ENCODE measurements around the gene DICER1.

DICER1 gene

GRCh38 chr14:95069018-95069417, 88.3 kb downstream of the DICER1 start:
- peak overlapping the region; percentile 87 for H2BK12ac ChIP-seq (ENCODE audit: low read length)
- H3K27ac ChIP-seq (replicated peaks; ENCODE audit: low read length) = no peak overlapping the region
- no peak overlapping the region for H2BK120ac ChIP-seq (ENCODE audit: low read depth, low read length)
- no peak for DNase-seq (ENCODE audit: low spot score)
- peak overlapping the region; percentile 56 for H2AK5ac ChIP-seq (ENCODE audit: low read depth, low read length)
- H4K8ac ChIP-seq (ENCODE audit: low read depth, low read length) = no peak overlapping the region
- H2AFZ ChIP-seq (ENCODE audit: low read length) = no peak overlapping the region
- H3K79me1 ChIP-seq (ENCODE audit: low read depth, low read length) = no peaks in the 10 kb centered on the region
- no CpG with 5 or more reads among the region's 7 CpGs for WGBS, 2 donors (ENCODE audit: extremely low coverage in 2 of 2, insufficient read length in 2 of 2, insufficient replicate concordance in 1 of 2)
- H3K4me2 ChIP-seq (ENCODE audit: insufficient read depth, low read length, poor library complexity, severe bottlenecking) = no peak overlapping the region
- H3K9ac ChIP-seq (ENCODE audit: low read depth, low read length, poor library complexity) = no peak overlapping the region
- H2BK15ac ChIP-seq (ENCODE audit: low read length) = peak overlapping the region; percentile 70
- H3K23ac ChIP-seq (ENCODE audit: low read depth, low read length, poor library complexity) = no peak overlapping the region
- no peaks in the 10 kb centered on the region for H3K36me3 ChIP-seq (replicated peaks in 1 of 2; ENCODE audit: control insufficient read depth in 2 of 2, insufficient read depth in 2 of 2, low read length in 2 of 2)
- H3K18ac ChIP-seq (ENCODE audit: low read length) = peak overlapping the region; percentile 29
- peak overlapping the region; percentile 47 for H3K4ac ChIP-seq (ENCODE audit: low read length)
- peaks cover 0 to 10% (median 0%) of the 10 kb centered on the region in 3 experiments for H3K27me3 ChIP-seq (ENCODE audit: control insufficient read depth in 3 of 3, insufficient read depth in 3 of 3, low read depth in 1 of 3, low read length in 3 of 3)
- peak overlapping the region; percentile 25 for H2BK5ac ChIP-seq (ENCODE audit: low read length)
- H4K91ac ChIP-seq (ENCODE audit: low read depth, low read length, poor library complexity) = no peak overlapping the region
- peaks cover 4 to 8% of the 10 kb centered on the region in 2 donors for H3K4me1 ChIP-seq (ENCODE audit: control insufficient read depth in 2 of 2, insufficient read depth in 1 of 2, low read depth in 1 of 2, low read length in 2 of 2)
- no peak overlapping the region for H3K14ac ChIP-seq (ENCODE audit: low read length)
- H3K4me3 ChIP-seq (ENCODE audit: low read length in 2 of 2) = no peak overlapping the region
- H3K9me3 ChIP-seq (replicated peaks in 1 of 2; ENCODE audit: control insufficient read depth in 2 of 2, insufficient read depth in 1 of 2, low read depth in 1 of 2, low read length in 2 of 2) = no peaks in the 10 kb centered on the region

DNA sequence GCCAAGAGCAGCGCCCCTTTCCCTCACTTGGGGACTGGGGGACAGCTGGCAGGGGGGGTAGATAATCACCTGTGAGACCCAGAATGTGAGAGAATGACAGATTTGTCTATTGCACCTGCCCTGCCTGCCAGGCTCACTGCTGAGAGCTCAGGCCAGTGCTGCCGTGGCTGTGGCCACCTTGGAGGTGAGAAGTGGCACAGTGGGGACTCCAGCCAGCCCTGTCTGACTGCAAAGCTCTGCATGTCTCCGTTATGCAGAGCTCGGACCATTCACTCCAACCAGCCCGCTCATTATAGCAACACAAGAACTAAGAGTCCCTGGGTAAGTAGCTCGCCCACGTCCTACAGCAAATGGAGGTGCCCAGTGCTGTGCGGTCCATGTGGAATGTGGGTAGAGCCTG, 88.8 kb downstream of the DICER1 start:
- H2BK5ac ChIP-seq (ENCODE audit: low read length) = no peak overlapping the region
- no peak overlapping the region for H3K14ac ChIP-seq (ENCODE audit: low read length)
- H4K8ac ChIP-seq (ENCODE audit: low read depth, low read length) = no peak overlapping the region
- H2BK12ac ChIP-seq (ENCODE audit: low read length) = peak overlapping the region; percentile 87
- no peak overlapping the region for H3K9ac ChIP-seq (ENCODE audit: low read depth, low read length, poor library complexity)
- H3K4me1 ChIP-seq (ENCODE audit: control insufficient read depth in 2 of 2, insufficient read depth in 1 of 2, low read depth in 1 of 2, low read length in 2 of 2) = peaks cover 4 to 8% of the 10 kb centered on the region in 2 donors
- H3K4me3 ChIP-seq (ENCODE audit: low read length in 2 of 2) = no peak overlapping the region
- no peaks in the 10 kb centered on the region for H3K79me1 ChIP-seq (ENCODE audit: low read depth, low read length)
- peak overlapping the region; percentile 32 for H3K18ac ChIP-seq (ENCODE audit: low read length)
- H2BK120ac ChIP-seq (ENCODE audit: low read depth, low read length) = no peak overlapping the region
- peak overlapping the region; percentile 47 for H3K4ac ChIP-seq (ENCODE audit: low read length)
- no CpG with 5 or more reads among the region's 8 CpGs for WGBS, 2 donors (ENCODE audit: extremely low coverage in 2 of 2, insufficient read length in 2 of 2, insufficient replicate concordance in 1 of 2)
- H3K4me2 ChIP-seq (ENCODE audit: insufficient read depth, low read length, poor library complexity, severe bottlenecking) = no peak overlapping the region
- DNase-seq (ENCODE audit: low spot score) = no peak
- H2AK5ac ChIP-seq (ENCODE audit: low read depth, low read length) = peak overlapping the region; percentile 56
- no peak overlapping the region for H3K23ac ChIP-seq (ENCODE audit: low read depth, low read length, poor library complexity)
- no peaks in the 10 kb centered on the region for H3K36me3 ChIP-seq (replicated peaks in 1 of 2; ENCODE audit: control insufficient read depth in 2 of 2, insufficient read depth in 2 of 2, low read length in 2 of 2)
- H2AFZ ChIP-seq (ENCODE audit: low read length) = no peak overlapping the region
- no peak overlapping the region for H4K91ac ChIP-seq (ENCODE audit: low read depth, low read length, poor library complexity)
- no peak overlapping the region for H3K27ac ChIP-seq (replicated peaks; ENCODE audit: low read length)
- peak overlapping the region; percentile 70 for H2BK15ac ChIP-seq (ENCODE audit: low read length)
- H3K9me3 ChIP-seq (replicated peaks in 1 of 2; ENCODE audit: control insufficient read depth in 2 of 2, insufficient read depth in 1 of 2, low read depth in 1 of 2, low read length in 2 of 2) = no peaks in the 10 kb centered on the region
- H3K27me3 ChIP-seq (ENCODE audit: control insufficient read depth in 3 of 3, insufficient read depth in 3 of 3, low read depth in 1 of 3, low read length in 3 of 3) = peaks cover 0 to 10% (median 0%) of the 10 kb centered on the region in 3 experiments

- Histone ChIP-seq H3K23ac (ENCODE audit: low read depth, low read length, poor library complexity) (no peak overlapping the region), H3K27me3 (ENCODE audit: control insufficient read depth in 3 of 3, insufficient read depth in 3 of 3, low read depth in 1 of 3, low read length in 3 of 3) (peaks cover 0 to 10% (median 0%) of the 10 kb centered on the region in 3 experiments), H3K9ac (ENCODE audit: low read depth, low read length, poor library complexity) (no peak overlapping the region), H4K91ac (ENCODE audit: low read depth, low read length, poor library complexity) (no peak overlapping the region), H2BK15ac (ENCODE audit: low read length) (no peak overlapping the region), H3K9me3 (replicated peaks in 1 of 2; ENCODE audit: control insufficient read depth in 2 of 2, insufficient read depth in 1 of 2, low read depth in 1 of 2, low read length in 2 of 2) (no peaks in the 10 kb centered on the region), H3K4me3 (ENCODE audit: low read length in 2 of 2) (no peak overlapping the region), H2AK5ac (ENCODE audit: low read depth, low read length) (peak overlapping the region; percentile 56), H3K4ac (ENCODE audit: low read length) (no peak overlapping the region), H4K8ac (ENCODE audit: low read depth, low read length) (no peak overlapping the region), H3K27ac (replicated peaks; ENCODE audit: low read length) (no peak overlapping the region), H3K4me1 (ENCODE audit: control insufficient read depth in 2 of 2, insufficient read depth in 1 of 2, low read depth in 1 of 2, low read length in 2 of 2) (peaks cover 4 to 8% of the 10 kb centered on the region in 2 donors), H3K36me3 (replicated peaks in 1 of 2; ENCODE audit: control insufficient read depth in 2 of 2, insufficient read depth in 2 of 2, low read length in 2 of 2) (no peaks in the 10 kb centered on the region), H3K14ac (ENCODE audit: low read length) (no peak overlapping the region), H3K18ac (ENCODE audit: low read length) (no peak overlapping the region), H2BK5ac (ENCODE audit: low read length) (no peak overlapping the region), H3K4me2 (ENCODE audit: insufficient read depth, low read length, poor library complexity, severe bottlenecking) (no peak overlapping the region), H2BK120ac (ENCODE audit: low read depth, low read length) (no peak overlapping the region), H2AFZ (ENCODE audit: low read length) (no peak overlapping the region), H3K79me1 (ENCODE audit: low read depth, low read length) (no peaks in the 10 kb centered on the region), H2BK12ac (ENCODE audit: low read length) (no peak overlapping the region)
- no CpG with 5 or more reads among the region's 10 CpGs for WGBS, 2 donors (ENCODE audit: extremely low coverage in 2 of 2, insufficient read length in 2 of 2, insufficient replicate concordance in 1 of 2)
- no peak for DNase-seq (ENCODE audit: low spot score)
These were observed 89.2 kb downstream of the DICER1 start for GRCh38 chr14:95068080-95068479.

DNA sequence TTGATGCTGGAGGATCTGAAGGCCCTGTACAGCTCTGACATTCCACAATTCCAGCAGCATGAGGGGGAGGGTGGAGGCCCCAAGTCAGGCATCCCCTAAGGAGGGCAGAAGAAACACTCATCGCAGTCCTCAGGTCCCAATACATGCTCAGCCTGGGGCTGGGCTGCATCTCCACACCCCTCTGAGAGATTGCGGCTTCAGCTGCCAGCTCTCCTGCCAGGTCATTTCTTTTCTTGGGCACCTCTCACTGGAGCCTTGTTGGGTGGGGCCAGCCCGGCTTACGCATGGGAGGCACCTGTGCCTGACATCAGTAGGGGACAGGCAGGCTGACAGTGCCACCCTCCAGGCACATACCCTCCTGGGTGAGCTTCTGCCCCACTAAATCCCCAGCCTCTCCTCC, 89.8 kb downstream of the DICER1 start:
- H3K14ac ChIP-seq (ENCODE audit: low read length) = no peak overlapping the region
- H3K27ac ChIP-seq (replicated peaks; ENCODE audit: low read length) = no peak overlapping the region
- H3K4me2 ChIP-seq (ENCODE audit: insufficient read depth, low read length, poor library complexity, severe bottlenecking) = no peak overlapping the region
- H3K36me3 ChIP-seq (replicated peaks in 1 of 2; ENCODE audit: control insufficient read depth in 2 of 2, insufficient read depth in 2 of 2, low read length in 2 of 2) = no peaks in the 10 kb centered on the region
- DNase-seq (ENCODE audit: low spot score) = no peak
- H3K9ac ChIP-seq (ENCODE audit: low read depth, low read length, poor library complexity) = no peak overlapping the region
- no peak overlapping the region for H3K4me3 ChIP-seq (ENCODE audit: low read length in 2 of 2)
- no CpG with 5 or more reads among the region's 4 CpGs for WGBS, 2 donors (ENCODE audit: extremely low coverage in 2 of 2, insufficient read length in 2 of 2, insufficient replicate concordance in 1 of 2)
- no peaks in the 10 kb centered on the region for H3K79me1 ChIP-seq (ENCODE audit: low read depth, low read length)
- H3K4me1 ChIP-seq (ENCODE audit: control insufficient read depth in 2 of 2, insufficient read depth in 1 of 2, low read depth in 1 of 2, low read length in 2 of 2) = peaks cover 4 to 8% of the 10 kb centered on the region in 2 donors
- no peak overlapping the region for H2BK5ac ChIP-seq (ENCODE audit: low read length)
- H4K8ac ChIP-seq (ENCODE audit: low read depth, low read length) = no peak overlapping the region
- H3K18ac ChIP-seq (ENCODE audit: low read length) = peak overlapping the region; percentile 51
- peak overlapping the region; percentile 36 for H2AK5ac ChIP-seq (ENCODE audit: low read depth, low read length)
- no peak overlapping the region for H3K4ac ChIP-seq (ENCODE audit: low read length)
- H2BK120ac ChIP-seq (ENCODE audit: low read depth, low read length) = no peak overlapping the region
- peaks cover 0 to 10% (median 0%) of the 10 kb centered on the region in 3 experiments for H3K27me3 ChIP-seq (ENCODE audit: control insufficient read depth in 3 of 3, insufficient read depth in 3 of 3, low read depth in 1 of 3, low read length in 3 of 3)
- no peak overlapping the region for H4K91ac ChIP-seq (ENCODE audit: low read depth, low read length, poor library complexity)
- H2BK15ac ChIP-seq (ENCODE audit: low read length) = peak overlapping the region; percentile 63
- no peak overlapping the region for H2AFZ ChIP-seq (ENCODE audit: low read length)
- H2BK12ac ChIP-seq (ENCODE audit: low read length) = no peak overlapping the region
- no peak overlapping the region for H3K23ac ChIP-seq (ENCODE audit: low read depth, low read length, poor library complexity)
- H3K9me3 ChIP-seq (replicated peaks in 1 of 2; ENCODE audit: control insufficient read depth in 2 of 2, insufficient read depth in 1 of 2, low read depth in 1 of 2, low read length in 2 of 2) = no peaks in the 10 kb centered on the region

All from neuronal stem cell (in vitro differentiated cells).